ENCODE measurements around the gene LRRC8A. TPM values are rescaled to one million over a fixed set of nuclear protein-coding genes. Genes with fewer than 3 reads are reported as not detected.
"Not testable (repeated sequence)": the region's sequence is repeated elsewhere in the genome, so short reads cannot be mapped to it uniquely, and the experiment has no call there.

LRRC8A gene
- total RNA-seq, 1 experiment from 2014 or later, result 76.0 TPM

DNA sequence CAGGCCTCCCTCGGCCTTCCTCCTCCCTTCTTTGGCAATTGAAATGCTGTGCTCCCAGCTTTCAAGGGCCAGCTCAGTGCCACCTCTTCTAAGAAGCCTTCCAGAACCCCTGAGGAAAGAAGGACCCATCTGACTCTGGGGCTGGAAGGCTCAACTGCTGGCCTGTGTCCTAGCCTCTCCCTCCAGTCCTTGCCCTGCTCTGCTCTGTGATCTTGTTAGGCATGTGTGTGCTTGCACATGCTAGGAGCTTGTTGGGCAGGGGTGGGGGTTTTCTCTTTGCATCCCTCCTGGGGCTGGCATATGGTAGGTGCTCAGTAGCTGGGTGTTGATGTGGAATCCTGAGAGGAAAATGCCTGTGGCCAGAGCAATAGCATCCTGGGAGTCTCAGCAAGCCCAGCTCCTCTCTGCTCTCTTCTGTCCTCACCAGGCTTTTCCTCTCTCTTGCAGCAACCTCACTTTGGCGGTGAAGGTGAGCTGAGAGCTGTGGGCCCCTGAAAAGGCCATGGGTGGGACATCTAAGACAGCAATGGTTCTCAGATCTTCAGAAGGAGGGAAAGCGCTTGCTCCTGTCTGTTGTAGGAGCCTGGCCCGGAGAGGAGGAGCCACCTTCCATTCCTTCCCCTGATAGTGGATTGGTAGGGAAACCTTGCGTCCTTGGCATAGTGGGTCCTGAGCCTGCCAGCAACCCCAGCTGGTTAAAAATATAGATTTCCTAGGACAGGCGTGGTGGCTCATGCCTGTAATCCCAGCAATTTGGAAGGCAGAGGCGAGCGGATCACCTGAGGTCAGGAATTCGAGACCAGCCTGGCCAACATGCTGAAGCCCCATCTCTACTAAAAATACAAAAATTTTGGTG is 55.6 kb downstream of the LRRC8A start:
- H3K27me3 ChIP-seq (ENCODE audit: control insufficient read depth, insufficient read depth, low read length), result no peaks in the 10 kb centered on the region
- no peak overlapping the region for H3K4me3 ChIP-seq (ENCODE audit: insufficient read depth, low read depth, low read length)
- H3K36me3 ChIP-seq (replicated peaks; ENCODE audit: control insufficient read depth, insufficient read depth, low read length), result no peaks in the 10 kb centered on the region
- peak; percentile 10 for DNase-seq

- Histone ChIP-seq H3K4me3 (ENCODE audit: insufficient read depth, low read depth, low read length) (no peak overlapping the region), H3K36me3 (replicated peaks; ENCODE audit: control insufficient read depth, insufficient read depth, low read length) (no peaks in the 10 kb centered on the region), H3K27me3 (ENCODE audit: control insufficient read depth, insufficient read depth, low read length) (no peaks in the 10 kb centered on the region)
- peak; percentile 29 for DNase-seq
Measured at GRCh38 chr9:128940271-128940921, 58.5 kb downstream of the LRRC8A start.

GRCh38 chr9:128940946-128941755 is 59.2 kb downstream of the LRRC8A start:
- DNase-seq, result peak; percentile 19
- no peaks in the 10 kb centered on the region for H3K27me3 ChIP-seq (ENCODE audit: control insufficient read depth, insufficient read depth, low read length)

DNA sequence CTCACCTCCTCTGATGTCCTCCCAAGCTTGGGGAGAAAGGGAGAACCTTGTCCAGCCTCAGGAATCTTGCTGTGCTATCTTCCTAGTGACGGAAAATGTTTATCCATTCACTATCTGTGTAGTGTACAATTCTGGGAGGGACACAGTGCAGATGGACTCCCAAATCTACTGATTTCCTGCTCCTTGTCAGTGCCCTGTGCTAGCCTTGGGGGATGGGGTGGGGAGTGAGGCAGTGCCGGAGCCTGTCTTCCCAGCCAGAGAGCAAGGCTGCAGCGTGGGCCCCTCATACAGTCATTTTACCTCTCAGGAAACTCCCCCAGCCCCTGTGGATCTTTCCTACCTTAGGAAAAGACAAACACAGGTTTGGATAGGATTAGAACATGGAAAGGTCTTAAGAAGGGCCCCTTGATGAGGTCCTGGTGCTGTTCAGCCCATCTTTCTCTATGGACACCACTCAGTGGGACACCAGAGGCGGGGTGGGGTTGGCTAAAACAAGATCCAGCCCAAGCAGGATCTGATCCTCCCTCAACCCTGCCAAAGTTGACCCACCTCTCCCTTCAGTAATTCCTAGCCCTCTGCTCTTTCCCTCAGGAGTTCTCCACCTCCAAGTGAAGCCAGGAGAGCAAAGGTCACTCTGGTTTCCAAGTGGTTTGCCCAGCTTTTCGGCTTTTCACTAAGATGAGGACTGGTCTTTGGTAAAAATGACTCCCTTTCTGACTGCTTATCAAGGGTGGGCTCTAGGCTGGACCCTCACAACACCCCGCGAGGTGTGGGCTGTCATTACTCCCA is 62.1 kb downstream of the LRRC8A start:
- Histone ChIP-seq H3K4me3 (ENCODE audit: insufficient read depth, low read depth, low read length) (no peak overlapping the region), H3K36me3 (replicated peaks; ENCODE audit: control insufficient read depth, insufficient read depth, low read length) (peaks cover 1% of the 10 kb centered on the region; the same call in 1 of the 2 replicates)
- no peak for DNase-seq

More at GRCh38 chr9:128940946-128941755, 59.2 kb downstream of the LRRC8A start:
- Histone ChIP-seq H3K36me3 (replicated peaks; ENCODE audit: control insufficient read depth, insufficient read depth, low read length) (0 out of 2 replicates have a peak, but pooled peaks cover 1% of the 10 kb centered on the region), H3K4me3 (ENCODE audit: insufficient read depth, low read depth, low read length) (no peak overlapping the region)

GRCh38 chr9:128944966-128945365 is 63.0 kb downstream of the LRRC8A start:
- not testable (repeated sequence) for H3K4me3 ChIP-seq (ENCODE audit: insufficient read depth, low read depth, low read length); H3K36me3 ChIP-seq (replicated peaks; ENCODE audit: control insufficient read depth, insufficient read depth, low read length); H3K27me3 ChIP-seq (ENCODE audit: control insufficient read depth, insufficient read depth, low read length); DNase-seq

More for the DNA sequence above, 62.1 kb downstream of the LRRC8A start:
- no peaks in the 10 kb centered on the region for H3K27me3 ChIP-seq (ENCODE audit: control insufficient read depth, insufficient read depth, low read length)

DNA sequence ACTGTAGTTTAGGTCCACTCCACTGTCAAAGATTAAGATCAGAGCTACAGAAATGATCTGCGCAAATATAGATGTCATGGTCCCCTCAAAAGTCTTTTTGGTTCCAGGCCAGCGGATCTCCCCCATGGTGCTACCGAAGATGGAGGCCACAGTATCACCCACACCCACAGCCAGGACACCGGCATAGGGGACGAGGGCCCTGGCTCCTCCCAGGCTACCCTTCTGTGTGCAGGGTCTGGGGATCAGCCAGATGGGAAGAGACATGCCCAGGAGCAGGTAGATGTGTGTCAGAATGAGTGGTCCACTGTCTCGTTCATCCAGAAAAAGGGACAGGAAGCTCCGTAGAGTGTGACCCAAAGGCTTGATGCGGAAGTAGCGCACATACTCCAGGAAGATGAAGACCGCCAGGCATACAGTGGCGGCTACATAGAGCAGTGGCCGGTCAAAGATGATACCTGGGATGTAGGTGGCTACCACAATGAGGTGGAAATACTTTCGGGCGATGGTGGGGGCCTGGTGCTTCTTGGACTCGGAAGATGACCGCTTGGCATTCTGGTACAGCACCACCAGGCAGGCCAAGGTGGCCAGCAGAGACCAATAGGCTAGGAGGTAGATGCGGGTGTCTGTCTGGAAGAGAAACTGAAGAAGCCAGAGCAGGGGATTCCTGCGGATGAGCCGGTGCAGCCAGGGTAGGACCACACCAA is 64.0 kb downstream of the LRRC8A start:
- peak; percentile 16 for DNase-seq
- Histone ChIP-seq H3K4me3 (ENCODE audit: insufficient read depth, low read depth, low read length) (0 out of 2 replicates have a peak overlapping the region, but pooled peaks have one; percentile 100), H3K27me3 (ENCODE audit: control insufficient read depth, insufficient read depth, low read length) (no peaks in the 10 kb centered on the region), H3K36me3 (replicated peaks; ENCODE audit: control insufficient read depth, insufficient read depth, low read length) (peaks cover 6% of the 10 kb centered on the region; the same call in 1 of the 2 replicates)

GRCh38 chr9:128946571-128947276 is 64.8 kb downstream of the LRRC8A start:
- DNase-seq, result no peak
- H3K36me3 ChIP-seq (replicated peaks; ENCODE audit: control insufficient read depth, insufficient read depth, low read length), result peaks cover 7% of the 10 kb centered on the region; the same call in 1 of the 2 replicates
- H3K4me3 ChIP-seq (ENCODE audit: insufficient read depth, low read depth, low read length), result peak overlapping the region; percentile 100
- H3K27me3 ChIP-seq (ENCODE audit: control insufficient read depth, insufficient read depth, low read length), result no peaks in the 10 kb centered on the region

GRCh38 chr9:128947277-128947526 is 65.3 kb downstream of the LRRC8A start:
- no peak for DNase-seq
- no peaks in the 10 kb centered on the region for H3K27me3 ChIP-seq (ENCODE audit: control insufficient read depth, insufficient read depth, low read length)
- peak overlapping the region; percentile 100 for H3K4me3 ChIP-seq (ENCODE audit: insufficient read depth, low read depth, low read length)
- H3K36me3 ChIP-seq (replicated peaks; ENCODE audit: control insufficient read depth, insufficient read depth, low read length), result peaks cover 7% of the 10 kb centered on the region; the same call in 1 of the 2 replicates

DNA sequence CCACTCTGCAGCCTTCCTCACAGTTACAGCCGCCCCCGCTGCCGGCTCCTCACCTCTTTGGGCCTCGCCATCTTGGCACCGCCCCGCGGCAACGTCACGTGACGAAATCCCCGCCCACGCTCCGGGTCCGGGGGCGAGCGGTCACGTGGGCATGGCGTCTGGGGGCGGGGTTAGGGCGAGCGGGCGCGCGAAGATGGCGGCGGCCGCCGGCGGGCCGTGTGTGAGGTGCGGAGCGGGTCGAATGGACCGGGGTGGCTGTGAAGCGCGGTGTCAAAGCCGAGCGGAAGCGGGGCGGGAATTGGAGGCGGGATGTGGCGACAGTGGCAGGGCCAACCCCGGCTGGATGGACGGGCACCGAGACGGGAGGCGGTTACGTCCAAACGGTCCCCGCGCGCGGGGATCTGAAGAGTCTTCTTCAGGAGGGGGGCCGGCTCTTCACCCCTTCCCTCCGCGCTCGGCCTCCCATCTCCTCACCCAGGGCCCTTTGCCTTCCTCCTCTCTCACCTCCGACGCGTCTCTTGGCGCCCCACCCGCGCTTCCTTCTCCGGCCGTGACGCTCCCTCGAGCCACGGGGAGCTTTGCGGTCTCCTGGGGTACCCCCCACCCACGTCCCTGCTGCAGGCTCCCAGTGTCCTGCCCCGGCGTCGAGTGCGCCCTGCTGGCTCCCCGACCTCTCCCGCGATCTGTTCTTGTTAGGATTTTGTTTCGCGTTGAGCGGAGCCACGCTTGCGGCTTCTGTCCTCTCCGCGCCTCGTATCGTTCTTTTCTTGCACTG is 65.8 kb downstream of the LRRC8A start, which contains the start of the genes DOLK and NUP188:
Gene DOLK, minus strand, starts transcription at position 77 of the 775 bp plus-strand sequence. CDS start 300 bp downstream, outside the sequence.
Gene NUP188, plus strand, starts transcription at position 173 of the 775 bp plus-strand sequence. Its CDS starts 21 bp downstream, at position 194.
- H3K4me3 ChIP-seq (ENCODE audit: insufficient read depth, low read depth, low read length), result peak within 1 kb of the TSS; percentile 100
- peaks cover 7% of the 10 kb centered on the region; the same call in 1 of the 2 replicates for H3K36me3 ChIP-seq (replicated peaks; ENCODE audit: control insufficient read depth, insufficient read depth, low read length)
- peak; percentile 100 for DNase-seq
- H3K27me3 ChIP-seq (ENCODE audit: control insufficient read depth, insufficient read depth, low read length), result no peaks in the 10 kb centered on the region

GRCh38 chr9:128961403-128961802 is 79.5 kb downstream of the LRRC8A start:
- DNase-seq; H3K27me3 ChIP-seq (ENCODE audit: control insufficient read depth, insufficient read depth, low read length); H3K4me3 ChIP-seq (ENCODE audit: insufficient read depth, low read depth, low read length): not testable (repeated sequence)
- H3K36me3 ChIP-seq (replicated peaks; ENCODE audit: control insufficient read depth, insufficient read depth, low read length), result peaks cover 16% of the 10 kb centered on the region

All from H7 (cell line).